H1 (cell line): Measurements from ENCODE around the gene HSF4.

Experiments
- CBX5 ChIP-seq: fragments of 300-800, 300-1000 bp; sonication (generic); IDR thresholded peaks from 2 replicates; pipeline ENCODE4 v1.7.1; 2016; ENCODE audit warnings: antibody characterized with exemption, low read length, low read depth
- CHD2 ChIP-seq: IDR thresholded peaks from 2 replicates; pipeline ENCODE4 v1.6.1; 2012; ENCODE audit warnings: low read length, improper control_type of control experiment
- JUND ChIP-seq: IDR thresholded peaks from 2 replicates; pipeline ENCODE4 v1.6.1; 2011; ENCODE audit warnings: mild to moderate bottlenecking, improper control_type of control experiment, low read length
- TAF1 ChIP-seq: IDR thresholded peaks from 2 replicates; pipeline ENCODE4 v1.6.1; 2011; ENCODE audit warnings: mild to moderate bottlenecking, low read depth, low read length

DNA sequence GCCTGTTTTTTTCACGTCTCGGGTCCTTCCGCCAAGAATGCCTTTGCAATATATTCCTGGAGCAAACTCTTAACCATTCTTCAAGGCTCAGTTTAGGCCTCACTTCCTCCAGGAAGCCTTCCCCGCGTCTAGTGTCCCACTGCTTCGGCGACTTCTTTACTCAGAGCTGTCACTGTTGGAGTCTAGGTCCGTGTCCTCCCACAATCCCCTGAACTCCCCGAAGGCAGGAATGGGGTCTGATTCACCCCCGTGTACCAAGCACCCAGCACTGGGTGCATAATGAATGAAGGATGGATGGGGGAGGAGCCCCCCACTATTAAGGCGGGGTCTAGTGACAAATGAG, 18.7 kb downstream of the HSF4 start:
- TF ChIP-seq CBX5 = no peak
- TF ChIP-seq JUND = no peak
- no peak for TF ChIP-seq CHD2
- no peak for TF ChIP-seq TAF1
